HG03196 (cell line): ENCODE measurements around the gene YDJC.
A peak's percentile ranks its signal among the peaks of the same experiment; 100 is the strongest.
"Not testable (repeated sequence)": the region's sequence is repeated elsewhere in the genome, so short reads cannot be mapped to it uniquely, and the experiment has no call there.

Experiments used
- ATAC-seq: cut with Tn5 transposase; IDR thresholded peaks from one replicate; pipeline ENCODE4 v1.9.1; 2021; ENCODE audit not compliant: unreplicated experiment

The YDJC gene

DNA sequence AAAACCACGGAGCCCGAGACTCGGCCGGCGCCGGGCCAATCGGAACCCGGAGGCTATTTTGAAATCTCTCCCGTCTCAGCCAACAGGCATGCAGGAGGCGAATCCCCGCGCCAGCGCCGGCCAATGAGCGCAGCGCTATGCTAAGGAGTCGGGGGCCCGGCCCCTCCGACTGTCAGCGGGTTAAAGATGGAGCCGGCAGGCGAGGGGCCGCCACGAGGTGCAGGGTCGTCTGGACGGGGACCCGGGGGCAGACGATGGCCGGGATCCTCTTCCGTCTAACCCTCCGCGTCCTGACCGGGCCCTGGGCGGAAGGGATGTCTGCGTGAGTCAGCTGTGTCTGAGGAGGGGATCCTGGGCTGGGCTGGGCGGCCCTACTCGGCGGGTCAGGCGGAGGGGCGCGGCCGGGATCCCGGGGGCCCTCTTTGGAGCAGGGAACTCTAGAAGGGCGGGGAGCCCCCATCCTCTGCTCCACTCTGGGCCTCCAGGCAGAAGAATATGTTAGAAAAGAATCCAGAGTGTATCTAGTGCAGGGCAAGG, 22.3 kb upstream of the YDJC start:
- peak; percentile 76 for ATAC-seq

DNA sequence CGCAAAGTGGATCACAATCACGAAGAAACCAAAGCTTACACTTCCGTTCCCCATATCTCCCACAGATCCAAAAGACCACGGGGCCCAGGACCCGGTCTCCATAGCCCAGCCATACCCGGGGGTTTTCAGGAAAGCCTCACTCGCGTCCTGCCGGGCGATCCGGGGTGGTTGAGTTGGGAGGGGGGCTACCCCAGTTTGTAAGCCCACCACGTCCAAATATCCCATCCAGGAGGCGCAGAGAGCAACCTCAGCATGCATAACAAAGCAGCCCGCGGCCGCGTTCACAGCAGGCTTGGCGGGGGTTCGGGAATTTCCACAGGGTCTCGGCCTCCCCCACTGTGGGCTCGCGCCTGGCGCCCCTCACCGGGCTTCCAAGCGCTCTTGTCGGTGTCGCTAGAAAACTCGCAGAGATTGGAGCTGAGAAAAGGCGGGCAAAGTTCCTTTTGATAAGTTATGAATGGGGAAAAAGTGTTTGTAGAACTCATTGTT, 21.7 kb upstream of the YDJC start:
- peak; percentile 26 for ATAC-seq

DNA sequence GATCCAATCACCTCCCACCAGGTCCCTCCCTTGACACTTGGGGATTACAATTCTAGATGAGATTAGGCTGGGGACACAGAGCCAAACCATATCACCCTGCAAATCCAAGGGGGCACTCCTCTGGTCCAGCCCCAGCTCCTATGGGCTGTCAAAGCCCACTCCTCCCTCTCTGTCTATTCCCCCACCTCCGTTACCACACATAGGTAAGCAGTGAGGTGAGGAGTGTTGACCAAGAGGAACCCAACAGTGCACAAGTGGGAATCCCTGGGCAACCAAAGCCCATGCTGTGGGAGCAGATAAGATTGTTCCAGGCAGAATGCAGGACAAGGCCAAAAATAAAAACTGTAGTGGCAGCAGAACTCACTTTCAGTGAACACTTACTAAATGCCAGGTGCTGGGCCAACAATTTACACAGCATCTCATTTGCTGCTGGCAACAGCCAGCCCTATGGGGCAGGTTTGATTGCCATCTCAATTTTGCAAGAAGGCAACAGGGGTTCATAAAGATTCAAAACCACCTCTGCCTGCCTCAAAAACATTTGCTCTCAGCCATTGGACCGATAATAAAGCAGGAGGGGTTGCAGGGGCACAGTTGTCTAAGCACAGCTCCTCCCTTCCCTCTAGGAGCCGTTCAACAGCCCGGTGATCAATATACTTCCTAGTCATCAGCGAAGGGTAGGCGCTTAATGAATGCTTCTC, 21.1 kb upstream of the YDJC start:
- ATAC-seq = no peak

DNA sequence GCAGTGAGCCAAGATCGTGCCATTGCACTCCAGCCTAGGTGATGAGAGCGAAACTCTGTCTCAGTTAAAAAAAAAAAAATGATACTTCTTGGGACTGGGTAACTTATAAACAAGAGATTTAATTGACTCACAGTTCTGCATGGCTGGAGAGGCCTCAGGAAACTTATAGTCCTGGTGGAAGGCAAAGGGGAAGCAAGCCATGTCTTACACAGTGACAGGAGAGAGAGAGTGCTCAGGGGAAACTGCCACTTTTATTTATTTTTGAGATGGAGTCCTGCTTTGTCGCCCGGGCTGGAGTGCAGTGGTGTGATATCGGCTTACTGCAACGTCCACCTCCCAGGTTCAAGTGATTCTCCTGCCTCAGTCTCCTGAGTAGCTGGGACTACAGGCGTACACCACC, 20.5 kb upstream of the YDJC start:
- no peak for ATAC-seq

DNA sequence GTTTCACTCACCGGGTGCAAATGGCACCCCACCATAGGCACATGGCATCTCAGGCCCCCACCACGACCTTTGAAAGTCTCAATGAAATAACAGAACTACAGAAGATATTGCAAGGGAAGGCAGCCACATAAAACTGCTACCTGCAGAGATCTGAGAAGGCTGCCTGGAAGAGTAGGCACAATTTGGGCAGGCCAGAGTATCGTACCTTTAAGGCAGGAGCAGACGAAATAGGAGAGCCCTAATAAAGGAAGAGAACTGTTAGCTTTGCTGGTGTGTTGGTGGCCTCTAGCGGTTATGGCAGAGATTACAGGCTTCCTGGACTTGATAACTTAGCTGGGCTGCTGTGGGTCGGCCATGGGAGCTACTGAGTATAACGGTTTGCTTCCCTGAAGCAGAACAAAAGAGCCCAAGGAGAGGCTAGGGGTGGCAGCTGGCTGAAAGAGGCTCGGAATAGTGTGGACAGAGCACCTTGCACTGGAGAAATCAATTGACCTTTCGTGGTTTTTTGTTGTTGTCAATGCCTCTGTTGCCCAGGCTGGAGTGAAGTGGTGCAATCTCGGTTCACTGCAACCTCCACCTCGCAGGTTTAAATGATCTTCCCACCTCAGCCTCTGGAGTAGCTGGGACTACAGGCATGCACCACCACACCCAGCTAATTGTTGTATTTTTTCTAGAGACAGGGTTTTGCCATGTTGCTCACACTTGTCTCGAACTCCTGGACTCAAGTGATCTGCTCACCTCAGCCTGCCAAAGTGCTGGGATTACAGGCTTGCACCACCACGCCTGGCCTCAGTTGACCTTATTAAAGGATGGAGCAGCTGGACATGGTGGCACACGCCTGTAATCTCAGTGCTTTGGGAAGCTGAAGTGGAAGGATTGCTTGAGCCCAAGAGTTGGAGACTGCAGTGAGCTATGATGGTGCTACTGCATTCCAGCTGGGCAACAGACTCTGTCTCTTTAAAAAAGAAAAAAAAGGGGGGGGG, 17.1 kb upstream of the YDJC start:
- no peak for ATAC-seq

DNA sequence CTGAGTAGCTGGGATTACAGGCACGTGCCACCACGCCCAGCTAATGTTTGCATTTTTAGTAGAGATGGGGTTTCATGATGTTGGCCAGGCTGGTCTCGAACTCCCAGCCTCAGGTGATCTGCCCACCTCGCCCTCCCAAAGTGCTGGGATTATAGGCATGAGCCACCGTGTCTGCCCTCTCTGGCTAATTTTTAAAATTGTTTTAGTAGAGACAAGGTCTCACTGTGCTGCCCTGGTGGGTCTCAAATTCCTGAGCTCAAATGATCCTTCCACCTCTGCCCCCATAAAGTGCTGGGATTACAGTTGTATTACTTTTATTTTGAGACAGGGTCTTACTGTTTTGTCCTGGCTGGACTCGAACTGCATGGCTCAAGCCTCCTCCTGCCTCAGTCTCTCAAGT, 15.7 kb upstream of the YDJC start:
- ATAC-seq = not testable (repeated sequence)

DNA sequence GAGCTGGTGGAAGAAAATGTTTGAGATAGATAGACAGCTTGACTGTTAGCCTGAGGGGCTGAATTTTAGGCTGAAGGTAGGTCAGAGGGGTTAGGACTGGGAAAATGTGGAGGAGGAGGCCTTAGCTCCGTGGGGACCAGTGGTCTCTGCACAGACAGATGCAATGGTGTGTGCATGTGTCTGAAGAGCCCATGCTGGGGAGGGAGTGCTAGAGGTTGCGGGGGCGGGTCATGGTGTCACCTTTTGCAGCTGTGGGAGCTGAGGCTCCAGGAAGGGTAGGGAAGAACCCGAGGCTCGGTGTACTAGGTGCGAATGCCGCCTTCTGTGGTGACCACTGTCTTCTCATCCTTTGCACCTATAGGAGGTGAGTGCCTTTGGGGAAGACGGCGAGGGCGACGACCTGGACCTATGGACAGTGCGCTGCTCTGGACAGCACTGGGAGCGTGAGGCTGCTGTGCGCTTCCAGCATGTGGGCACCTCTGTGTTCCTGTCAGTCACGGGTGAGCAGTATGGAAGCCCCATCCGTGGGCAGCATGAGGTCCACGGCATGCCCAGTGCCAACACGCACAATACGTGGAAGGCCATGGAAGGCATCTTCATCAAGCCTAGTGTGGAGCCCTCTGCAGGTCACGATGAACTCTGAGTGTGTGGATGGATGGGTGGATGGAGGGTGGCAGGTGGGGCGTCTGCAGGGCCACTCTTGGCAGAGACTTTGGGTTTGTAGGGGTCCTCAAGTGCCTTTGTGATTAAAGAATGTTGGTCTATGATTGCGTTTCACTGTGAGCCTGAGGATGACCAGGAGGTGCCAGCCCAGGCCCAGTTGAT, 13.9 kb upstream of the YDJC start:
- no peak for ATAC-seq

DNA sequence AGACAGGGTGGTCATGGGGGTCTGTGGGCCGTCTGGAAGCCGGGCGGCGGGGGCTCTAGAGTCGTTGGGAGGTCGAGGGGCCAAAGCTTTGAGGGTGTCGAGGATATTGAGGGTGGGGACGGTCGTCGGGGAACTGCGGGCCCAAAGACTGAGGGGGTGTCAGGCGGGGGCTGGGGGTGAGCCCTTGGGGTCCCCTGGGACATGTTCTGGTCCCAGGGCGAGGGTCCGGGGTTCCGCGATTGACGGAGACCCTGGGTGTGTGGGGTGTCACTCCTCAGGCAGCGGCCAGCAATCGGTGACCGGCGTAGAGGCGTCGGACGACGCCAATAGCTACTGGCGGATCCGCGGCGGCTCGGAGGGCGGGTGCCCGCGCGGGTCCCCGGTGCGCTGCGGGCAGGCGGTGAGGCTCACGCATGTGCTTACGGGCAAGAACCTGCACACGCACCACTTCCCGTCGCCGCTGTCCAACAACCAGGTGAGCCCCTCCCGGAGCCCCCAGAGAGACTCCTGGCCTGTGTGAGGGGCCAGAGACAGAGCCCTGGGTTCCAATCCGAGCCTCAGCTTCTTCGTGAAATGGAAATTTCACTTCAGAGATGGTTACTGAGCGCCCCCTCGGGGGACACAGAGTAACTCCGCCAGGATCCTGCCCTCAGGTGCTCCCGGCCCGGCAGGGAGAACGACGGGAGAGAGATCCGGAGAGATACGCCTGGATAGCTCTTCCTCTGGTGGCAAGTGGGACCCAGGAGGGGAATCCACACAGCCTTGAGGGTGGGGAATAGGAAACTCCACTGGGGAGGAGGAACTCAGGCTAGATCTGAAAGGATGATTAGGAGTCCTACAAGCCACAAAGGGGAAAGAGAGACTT, 13.0 kb upstream of the YDJC start:
- ATAC-seq = no peak

DNA sequence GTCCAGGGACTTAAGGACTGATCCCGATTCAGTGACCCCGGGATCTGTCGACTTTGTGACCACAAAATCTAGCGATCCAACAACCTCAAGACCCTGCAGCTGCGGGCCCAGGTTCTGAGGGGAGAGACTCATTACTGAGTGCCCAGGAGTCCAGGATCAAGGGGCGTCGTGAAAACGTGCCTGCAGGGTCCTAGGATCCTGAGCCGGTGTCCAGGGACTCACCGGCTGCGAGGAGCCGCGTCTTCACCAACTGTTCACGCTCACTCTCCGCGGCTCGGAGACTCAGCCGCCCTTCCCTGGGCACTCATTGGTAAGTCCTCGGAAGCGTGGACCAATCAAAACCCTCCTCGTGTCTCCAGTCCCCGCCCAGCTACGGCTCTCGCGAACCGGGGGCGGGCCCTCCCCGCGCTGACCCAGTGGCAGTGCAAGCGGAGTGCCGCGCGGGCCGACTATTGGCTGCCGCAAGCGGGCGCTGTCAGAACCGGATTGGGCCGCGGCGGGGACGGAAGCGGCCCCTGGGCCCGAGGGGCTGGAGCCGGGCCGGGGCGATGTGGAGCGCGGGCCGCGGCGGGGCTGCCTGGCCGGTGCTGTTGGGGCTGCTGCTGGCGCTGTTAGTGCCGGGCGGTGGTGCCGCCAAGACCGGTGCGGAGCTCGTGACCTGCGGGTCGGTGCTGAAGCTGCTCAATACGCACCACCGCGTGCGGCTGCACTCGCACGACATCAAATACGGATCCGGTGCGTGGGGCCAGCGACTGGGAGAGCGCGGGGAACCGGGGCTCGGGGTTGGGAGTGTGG, 12.2 kb upstream of the YDJC start, which contains the start of gene SDF2L1:
Gene SDF2L1 (plus strand): TSS at position 514 of the 795 bp plus-strand sequence. CDS start 35 bp downstream, at position 549.
- peak; percentile 82 for ATAC-seq

DNA sequence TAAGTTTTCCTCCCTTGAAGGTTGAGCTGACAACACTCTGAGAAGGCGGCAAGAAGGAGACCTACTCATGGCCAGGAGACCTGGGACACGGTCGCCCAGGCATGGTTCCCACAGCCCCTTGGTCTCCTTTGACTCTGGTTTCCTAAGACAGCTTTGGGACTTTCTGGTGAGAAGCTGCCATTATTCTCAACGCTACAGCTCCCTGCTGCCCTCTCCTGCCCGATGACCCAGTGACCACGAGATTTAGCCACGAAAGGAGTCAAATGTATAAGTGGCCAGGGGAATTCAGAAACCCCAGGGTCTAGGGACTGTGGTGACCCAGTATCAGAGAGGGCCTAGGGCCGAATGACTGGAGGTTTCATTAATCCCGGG, 11.6 kb upstream of the YDJC start:
- peak; percentile 7 for ATAC-seq

DNA sequence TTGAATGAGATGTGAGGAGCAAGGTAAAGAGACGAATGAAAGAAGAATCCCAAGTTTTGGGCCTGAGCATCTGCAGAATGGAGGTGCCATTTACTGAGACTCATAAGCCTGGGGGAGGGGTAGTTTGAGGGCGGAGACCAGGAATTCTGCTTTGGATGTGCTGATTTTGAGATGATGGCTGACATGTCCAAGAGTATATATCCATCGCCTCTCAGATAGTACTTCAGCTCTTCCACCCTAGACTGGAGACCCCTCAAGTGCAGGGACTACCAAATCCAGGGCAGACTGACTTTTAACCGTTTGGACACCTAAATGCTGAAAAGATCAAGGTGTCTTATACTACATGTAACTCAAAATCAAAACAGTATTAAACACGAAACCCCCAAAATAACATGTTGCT, 11.0 kb upstream of the YDJC start:
- ATAC-seq = no peak

DNA sequence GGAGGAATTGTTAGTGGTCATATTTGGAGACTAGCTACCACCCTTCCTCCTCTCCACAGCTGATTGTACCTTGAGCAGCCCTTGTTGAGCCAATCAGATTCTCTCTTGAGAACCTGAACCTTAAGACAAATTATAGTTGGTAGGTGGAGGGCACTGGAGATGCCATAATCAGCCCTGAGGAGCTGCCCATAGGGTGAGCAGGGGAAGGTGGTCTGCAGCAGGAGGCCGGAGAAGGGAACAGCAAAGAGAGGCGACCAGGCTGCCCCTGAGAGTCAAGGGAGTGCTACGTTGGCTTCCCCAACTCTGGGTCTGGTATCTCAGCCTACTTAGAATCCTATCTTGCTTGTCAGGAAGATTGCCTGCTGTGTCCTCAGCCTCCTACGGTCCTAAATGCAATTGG, 9.5 kb upstream of the YDJC start:
- no peak for ATAC-seq

DNA sequence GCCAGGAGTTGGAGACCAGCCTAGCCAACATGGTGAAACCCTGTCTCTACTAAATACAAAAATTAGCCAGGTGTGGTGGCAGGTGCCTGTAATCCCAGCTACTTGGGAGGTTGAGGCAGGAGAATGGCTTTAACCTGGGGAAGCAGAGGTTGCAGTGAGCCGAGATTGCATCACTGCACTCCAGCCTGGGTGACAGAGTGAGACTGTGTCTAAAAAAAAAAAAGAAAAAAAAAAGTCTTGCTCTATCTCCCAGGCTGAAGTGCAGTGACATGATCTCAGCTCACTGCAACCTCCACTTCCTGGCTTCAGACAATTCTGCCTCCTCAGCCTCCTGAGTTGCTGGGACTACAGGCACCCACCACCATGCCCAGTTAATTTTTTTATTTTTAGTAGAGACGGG, 7.6 kb upstream of the YDJC start:
- not testable (repeated sequence) for ATAC-seq

DNA sequence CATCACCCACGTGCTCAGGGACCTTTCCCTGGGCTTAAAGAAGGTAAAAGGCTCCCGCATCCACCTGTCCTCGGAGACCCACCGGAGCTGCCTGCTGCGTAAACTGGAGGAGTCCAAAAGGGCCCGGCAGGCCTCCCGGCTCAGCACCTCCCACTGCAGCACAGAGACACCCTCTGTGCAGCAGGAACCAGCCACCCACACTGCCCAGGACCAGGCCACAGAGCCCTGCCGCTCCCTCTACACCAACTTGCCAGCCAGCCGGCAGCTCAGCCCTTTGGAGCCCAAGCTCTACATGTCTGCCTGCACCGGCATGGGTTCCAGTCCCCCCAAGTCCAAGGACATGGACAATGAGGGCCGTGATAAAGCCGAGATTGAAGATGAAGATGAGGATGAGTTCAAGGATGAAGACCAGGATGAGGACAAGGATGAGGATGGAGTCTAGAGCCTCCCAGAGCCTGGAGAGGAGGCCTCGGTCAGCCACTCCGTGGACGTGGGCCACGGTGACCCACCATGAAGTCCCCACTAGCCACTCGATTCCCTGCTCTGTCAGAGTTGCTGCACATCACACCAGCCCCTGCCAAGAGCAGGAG, 6.9 kb upstream of the YDJC start:
- no peak for ATAC-seq

DNA sequence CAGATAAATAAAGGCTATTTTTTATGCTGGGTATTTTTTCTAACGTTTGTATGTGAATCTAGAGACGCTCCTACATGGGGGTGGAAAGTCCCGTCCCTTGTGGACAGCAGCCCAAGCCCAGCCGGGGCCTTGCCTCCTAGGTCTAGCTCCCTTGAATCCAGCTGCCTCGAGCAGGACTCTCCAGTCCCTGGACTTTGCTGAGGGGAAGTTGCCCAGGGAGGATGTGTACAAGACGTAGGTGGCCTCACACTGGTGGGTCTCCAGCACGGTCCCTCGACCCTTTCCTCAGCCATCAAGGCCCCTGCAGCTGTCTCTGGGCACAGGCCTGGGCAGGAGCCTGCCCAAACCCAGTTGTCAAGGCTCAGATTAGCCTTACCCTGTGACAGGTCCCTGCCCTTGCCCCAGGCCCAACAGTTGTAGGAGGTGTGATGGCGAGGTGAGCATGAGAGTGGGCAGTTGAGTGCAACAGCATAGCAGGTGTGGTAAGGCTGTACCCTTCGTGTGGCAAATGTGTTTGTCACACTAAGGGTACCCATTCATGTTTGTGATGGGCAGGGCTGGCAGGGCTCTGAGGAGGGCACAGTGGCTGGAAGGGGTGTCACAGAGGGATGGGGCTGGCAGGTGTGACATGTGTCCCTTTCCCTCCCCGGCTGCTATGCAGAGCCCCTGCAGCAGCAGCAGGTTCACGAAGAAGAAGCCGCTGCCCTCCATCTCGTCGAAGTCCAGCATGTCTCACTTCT, 6.1 kb upstream of the YDJC start:
- no peak for ATAC-seq

DNA sequence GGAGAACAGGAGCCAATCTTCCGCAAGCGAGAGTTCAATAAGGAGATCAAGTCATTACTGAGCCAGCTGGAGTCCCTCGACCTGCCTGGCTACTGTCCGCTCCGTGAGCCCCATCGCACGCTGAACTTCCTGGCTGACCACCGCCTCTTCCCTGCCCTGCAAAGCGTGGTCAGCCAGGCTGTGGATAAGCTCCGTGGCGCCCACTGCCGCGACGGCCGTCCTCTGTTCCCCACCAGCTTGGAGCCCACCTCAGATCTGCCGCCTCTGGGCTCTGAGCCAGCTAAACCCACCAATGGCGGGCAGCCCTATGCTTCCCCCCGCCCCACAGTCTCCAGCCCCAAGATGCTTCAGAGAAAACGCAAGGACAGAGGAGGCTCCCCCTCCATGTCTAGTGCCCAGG, 5.0 kb upstream of the YDJC start:
- ATAC-seq = no peak

DNA sequence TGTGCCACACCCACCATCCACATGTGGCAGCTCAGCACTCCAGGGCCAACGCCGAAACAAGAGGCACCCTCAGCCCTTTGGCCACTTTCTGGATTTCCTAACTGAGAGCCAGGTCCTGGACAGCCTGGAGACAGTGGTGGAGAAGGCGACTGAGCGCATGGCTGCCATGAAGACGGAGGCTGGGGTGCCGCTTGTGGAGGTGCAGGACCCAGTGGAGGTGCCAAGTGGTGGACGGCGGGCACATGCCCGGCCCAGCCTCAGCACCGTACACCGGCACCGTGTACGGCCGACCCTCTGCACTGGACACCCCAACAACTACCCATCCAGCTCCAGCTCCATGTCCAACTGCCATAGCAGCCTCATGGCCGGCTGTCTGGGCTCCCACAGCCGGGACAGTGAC, 4.3 kb upstream of the YDJC start:
- ATAC-seq = no peak

DNA sequence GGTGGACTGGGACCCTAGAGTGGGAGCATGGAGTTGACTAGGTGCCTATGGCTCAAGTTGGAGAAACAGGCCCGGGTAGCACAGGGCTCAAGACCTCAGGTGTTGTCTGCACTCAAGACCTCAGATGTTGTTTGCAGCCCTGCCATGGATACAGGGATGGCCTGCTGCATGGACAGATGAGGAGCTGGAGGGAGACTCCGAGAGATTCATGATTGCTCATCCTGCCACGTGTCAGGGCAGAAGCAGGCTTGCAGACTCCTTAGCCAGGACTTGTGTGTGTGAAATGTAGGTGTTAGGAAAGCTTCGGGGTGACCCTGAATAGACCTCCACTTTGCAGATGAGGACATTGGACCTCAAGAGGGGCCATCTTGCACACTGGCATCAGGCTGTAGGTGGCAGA, 3.7 kb upstream of the YDJC start:
- no peak for ATAC-seq
